Stimulated activated CD4-positive, alpha-beta T cell treated with anti-CD3 and anti-CD28 coated beads, Interleukin-4, amount 100 ng/mL, for 1 hour (primary cell): ENCODE results near the gene PGA3.
"Not testable (repeated sequence)": the region's sequence is repeated elsewhere in the genome, so short reads cannot be mapped to it uniquely, and the experiment has no call there.

Source experiments
- DNase-seq: peaks from one replicate; pipeline ENCODE4 v3.0.0-alpha.2; 2020

Gene PGA3

GRCh38 chr11:61172356-61172755 is 31.0 kb upstream of the PGA3 start:
- DNase-seq, result no peak

GRCh38 chr11:61172888-61173287 is 30.4 kb upstream of the PGA3 start:
- DNase-seq, result no peak

- DNase-seq, result no peak
Measured at GRCh38 chr11:61173456-61173855, 29.9 kb upstream of the PGA3 start.

GRCh38 chr11:61174273-61174672 is 29.0 kb upstream of the PGA3 start:
- no peak for DNase-seq

- no peak for DNase-seq
Measured at GRCh38 chr11:61174949-61175348, 28.4 kb upstream of the PGA3 start.

- no peak for DNase-seq
Measured at GRCh38 chr11:61176446-61176845, 26.9 kb upstream of the PGA3 start.

- not testable (repeated sequence) for DNase-seq
Measured at GRCh38 chr11:61180205-61180604, 23.1 kb upstream of the PGA3 start.

GRCh38 chr11:61181489-61181888 is 21.8 kb upstream of the PGA3 start:
- no peak for DNase-seq

GRCh38 chr11:61183645-61184044 is 19.7 kb upstream of the PGA3 start:
- no peak for DNase-seq

- DNase-seq, result no peak
Measured at GRCh38 chr11:61186504-61186903, 16.8 kb upstream of the PGA3 start.

- DNase-seq, result peak; percentile 79
Measured at GRCh38 chr11:61187505-61188130, 15.7 kb upstream of the PGA3 start.

GRCh38 chr11:61189933-61190332 is 13.4 kb upstream of the PGA3 start:
- DNase-seq, result no peak

- no peak for DNase-seq
Measured at GRCh38 chr11:61193596-61193995, 9.7 kb upstream of the PGA3 start.

GRCh38 chr11:61194169-61194671 is 9.1 kb upstream of the PGA3 start:
- no peak for DNase-seq

GRCh38 chr11:61194981-61195695 is 8.2 kb upstream of the PGA3 start:
- DNase-seq, result no peak

GRCh38 chr11:61195719-61196118 is 7.6 kb upstream of the PGA3 start:
- no peak for DNase-seq

GRCh38 chr11:61198361-61198760 is 5.0 kb upstream of the PGA3 start:
- no peak for DNase-seq

- no peak for DNase-seq
Measured at GRCh38 chr11:61198948-61199523, 4.3 kb upstream of the PGA3 start.

- no peak for DNase-seq
Measured at GRCh38 chr11:61201476-61201875, 1.8 kb upstream of the PGA3 start.

- DNase-seq, result not testable (repeated sequence)
Measured at GRCh38 chr11:61203873-61204272, 558 bp downstream of the PGA3 start.

- DNase-seq, result not testable (repeated sequence)
Measured at GRCh38 chr11:61204502-61205059, 1.3 kb downstream of the PGA3 start.

GRCh38 chr11:61207636-61208310 is 4.5 kb downstream of the PGA3 start:
- not testable (repeated sequence) for DNase-seq

GRCh38 chr11:61210629-61211028 is 7.3 kb downstream of the PGA3 start:
- DNase-seq, result not testable (repeated sequence)
